Measurements from ENCODE around the gene CCNY.

- TF ChIP-seq CTCF (IDR thresholded peaks at IDR 0.05) (no peak), POLR2A (IDR thresholded peaks at IDR 0.05) (no peak)
These were observed 271.4 kb downstream of the CCNY start for GRCh38 chr10:35607475-35608327.

Measured in Peyer's patch (tissue), 4 donors.